GM12891 (cell line): ENCODE results near the gene SMNDC1.

Experiments used
- POLR2A ChIP-seq: IDR thresholded peaks from 2 replicates; pipeline ENCODE4 v1.6.1; 2011; ENCODE audit warnings: low read depth, low read length, control low read depth
- POLR2AphosphoS5 ChIP-seq: IDR thresholded peaks from 2 replicates; pipeline ENCODE4 v1.6.1; 2011; ENCODE audit warnings: low read depth, low read length, control low read depth

- TF ChIP-seq POLR2A (no peak), POLR2AphosphoS5 (no peak)
These were observed 63.3 kb downstream of the SMNDC1 start for GRCh38 chr10:110241407-110241806.
